Liver (tissue), 3 donors: ENCODE results near the gene GPR173.
A peak's percentile ranks its signal among the peaks of the same experiment; 100 is the strongest.

Source experiments
- HNF4A ChIP-seq, 2 donors: conservative IDR thresholded peaks; 2 replicates each; pipeline ENCODE4 v1.6.1; 2016; ENCODE audit warnings: antibody characterized with exemption in 2 of 2, mild to moderate bottlenecking in 2 of 2
- RAD21 ChIP-seq, 2 donors: IDR thresholded peaks; 2 replicates each; pipeline ENCODE4 v1.6.1; 2016; ENCODE audit warnings: antibody characterized with exemption in 2 of 2, mild to moderate bottlenecking in 2 of 2
- YY1 ChIP-seq: IDR thresholded peaks from 2 replicates; pipeline ENCODE4 v1.6.1; 2016; ENCODE audit warnings: antibody characterized with exemption, mild to moderate bottlenecking
- TF ChIP-seq, protein P1 (sequence below): IDR thresholded peaks from 2 replicates; pipeline ENCODE4 v1.6.1; 2016; ENCODE audit warnings: antibody characterized with exemption
- TF ChIP-seq, protein P2 (sequence below): fragments of 150-350 bp; IDR thresholded peaks from 2 replicates; pipeline ENCODE4 v1.5.1; 2017; ENCODE audit warnings: improper control_type of control experiment, low read depth, low read length; ENCODE audit not compliant: missing input control
- TF ChIP-seq, protein P3 (sequence below): IDR thresholded peaks from 2 replicates; pipeline ENCODE4 v1.6.1; 2016; ENCODE audit warnings: antibody characterized with exemption
- TF ChIP-seq, protein P4 (sequence below): IDR thresholded peaks from 2 replicates; pipeline ENCODE4 v1.6.1; 2016; ENCODE audit warnings: antibody characterized with exemption, mild to moderate bottlenecking
- donor health status: healthy.
- donor health status: healthy.

DNA sequence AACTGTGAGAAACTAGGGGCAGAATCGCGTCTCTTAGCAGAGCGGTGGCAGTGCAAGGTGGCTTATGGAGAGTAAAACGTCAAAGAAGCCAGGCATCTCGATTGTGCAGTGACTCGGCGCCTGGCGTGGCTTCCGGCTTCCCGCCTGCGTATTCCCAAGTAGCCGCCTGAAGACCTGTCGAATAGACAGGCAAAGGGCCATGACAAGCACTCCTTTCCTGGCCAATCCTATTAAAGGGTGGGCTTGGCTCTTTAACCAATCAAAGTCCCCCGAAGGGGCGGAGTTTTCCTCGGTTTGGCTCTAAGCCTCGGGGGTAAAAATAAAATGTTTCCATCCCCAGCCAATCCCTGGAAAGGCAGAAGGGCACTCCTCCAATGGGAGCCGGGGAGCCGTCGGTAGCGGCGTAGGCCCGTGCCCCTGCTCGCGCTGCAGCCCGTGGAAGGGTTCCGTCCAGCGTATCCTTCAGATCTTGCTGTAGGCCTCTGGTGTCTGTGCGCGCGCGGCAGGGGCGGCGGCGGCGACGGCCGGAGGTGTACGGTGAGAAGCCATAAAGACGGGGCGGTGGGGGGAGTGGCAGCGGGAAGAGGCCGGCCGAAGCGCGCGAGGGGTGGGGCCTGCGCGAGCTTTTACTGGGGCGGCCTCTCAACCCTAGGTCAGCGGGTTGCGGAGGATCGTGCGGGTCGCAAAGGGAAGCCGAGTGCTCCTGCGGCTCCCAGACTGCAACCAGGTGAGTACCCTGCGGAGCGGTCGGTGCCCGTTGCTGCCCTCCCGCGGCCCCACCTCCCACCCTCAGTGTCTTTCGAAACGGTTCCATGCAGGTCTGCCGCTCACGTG is 45.4 kb downstream of the GPR173 start, which contains the start of gene KANTR:
- TF ChIP-seq, protein P1, sequence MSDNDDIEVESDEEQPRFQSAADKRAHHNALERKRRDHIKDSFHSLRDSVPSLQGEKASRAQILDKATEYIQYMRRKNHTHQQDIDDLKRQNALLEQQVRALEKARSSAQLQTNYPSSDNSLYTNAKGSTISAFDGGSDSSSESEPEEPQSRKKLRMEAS = no peak
- TF ChIP-seq, protein P2, sequence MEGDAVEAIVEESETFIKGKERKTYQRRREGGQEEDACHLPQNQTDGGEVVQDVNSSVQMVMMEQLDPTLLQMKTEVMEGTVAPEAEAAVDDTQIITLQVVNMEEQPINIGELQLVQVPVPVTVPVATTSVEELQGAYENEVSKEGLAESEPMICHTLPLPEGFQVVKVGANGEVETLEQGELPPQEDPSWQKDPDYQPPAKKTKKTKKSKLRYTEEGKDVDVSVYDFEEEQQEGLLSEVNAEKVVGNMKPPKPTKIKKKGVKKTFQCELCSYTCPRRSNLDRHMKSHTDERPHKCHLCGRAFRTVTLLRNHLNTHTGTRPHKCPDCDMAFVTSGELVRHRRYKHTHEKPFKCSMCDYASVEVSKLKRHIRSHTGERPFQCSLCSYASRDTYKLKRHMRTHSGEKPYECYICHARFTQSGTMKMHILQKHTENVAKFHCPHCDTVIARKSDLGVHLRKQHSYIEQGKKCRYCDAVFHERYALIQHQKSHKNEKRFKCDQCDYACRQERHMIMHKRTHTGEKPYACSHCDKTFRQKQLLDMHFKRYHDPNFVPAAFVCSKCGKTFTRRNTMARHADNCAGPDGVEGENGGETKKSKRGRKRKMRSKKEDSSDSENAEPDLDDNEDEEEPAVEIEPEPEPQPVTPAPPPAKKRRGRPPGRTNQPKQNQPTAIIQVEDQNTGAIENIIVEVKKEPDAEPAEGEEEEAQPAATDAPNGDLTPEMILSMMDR = no peak
- TF ChIP-seq RAD21 (IDR thresholded peaks at IDR 0.05) = no peak
- TF ChIP-seq, protein P3, sequence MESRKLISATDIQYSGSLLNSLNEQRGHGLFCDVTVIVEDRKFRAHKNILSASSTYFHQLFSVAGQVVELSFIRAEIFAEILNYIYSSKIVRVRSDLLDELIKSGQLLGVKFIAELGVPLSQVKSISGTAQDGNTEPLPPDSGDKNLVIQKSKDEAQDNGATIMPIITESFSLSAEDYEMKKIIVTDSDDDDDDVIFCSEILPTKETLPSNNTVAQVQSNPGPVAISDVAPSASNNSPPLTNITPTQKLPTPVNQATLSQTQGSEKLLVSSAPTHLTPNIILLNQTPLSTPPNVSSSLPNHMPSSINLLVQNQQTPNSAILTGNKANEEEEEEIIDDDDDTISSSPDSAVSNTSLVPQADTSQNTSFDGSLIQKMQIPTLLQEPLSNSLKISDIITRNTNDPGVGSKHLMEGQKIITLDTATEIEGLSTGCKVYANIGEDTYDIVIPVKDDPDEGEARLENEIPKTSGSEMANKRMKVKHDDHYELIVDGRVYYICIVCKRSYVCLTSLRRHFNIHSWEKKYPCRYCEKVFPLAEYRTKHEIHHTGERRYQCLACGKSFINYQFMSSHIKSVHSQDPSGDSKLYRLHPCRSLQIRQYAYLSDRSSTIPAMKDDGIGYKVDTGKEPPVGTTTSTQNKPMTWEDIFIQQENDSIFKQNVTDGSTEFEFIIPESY = no peak
- TF ChIP-seq, protein P4, sequence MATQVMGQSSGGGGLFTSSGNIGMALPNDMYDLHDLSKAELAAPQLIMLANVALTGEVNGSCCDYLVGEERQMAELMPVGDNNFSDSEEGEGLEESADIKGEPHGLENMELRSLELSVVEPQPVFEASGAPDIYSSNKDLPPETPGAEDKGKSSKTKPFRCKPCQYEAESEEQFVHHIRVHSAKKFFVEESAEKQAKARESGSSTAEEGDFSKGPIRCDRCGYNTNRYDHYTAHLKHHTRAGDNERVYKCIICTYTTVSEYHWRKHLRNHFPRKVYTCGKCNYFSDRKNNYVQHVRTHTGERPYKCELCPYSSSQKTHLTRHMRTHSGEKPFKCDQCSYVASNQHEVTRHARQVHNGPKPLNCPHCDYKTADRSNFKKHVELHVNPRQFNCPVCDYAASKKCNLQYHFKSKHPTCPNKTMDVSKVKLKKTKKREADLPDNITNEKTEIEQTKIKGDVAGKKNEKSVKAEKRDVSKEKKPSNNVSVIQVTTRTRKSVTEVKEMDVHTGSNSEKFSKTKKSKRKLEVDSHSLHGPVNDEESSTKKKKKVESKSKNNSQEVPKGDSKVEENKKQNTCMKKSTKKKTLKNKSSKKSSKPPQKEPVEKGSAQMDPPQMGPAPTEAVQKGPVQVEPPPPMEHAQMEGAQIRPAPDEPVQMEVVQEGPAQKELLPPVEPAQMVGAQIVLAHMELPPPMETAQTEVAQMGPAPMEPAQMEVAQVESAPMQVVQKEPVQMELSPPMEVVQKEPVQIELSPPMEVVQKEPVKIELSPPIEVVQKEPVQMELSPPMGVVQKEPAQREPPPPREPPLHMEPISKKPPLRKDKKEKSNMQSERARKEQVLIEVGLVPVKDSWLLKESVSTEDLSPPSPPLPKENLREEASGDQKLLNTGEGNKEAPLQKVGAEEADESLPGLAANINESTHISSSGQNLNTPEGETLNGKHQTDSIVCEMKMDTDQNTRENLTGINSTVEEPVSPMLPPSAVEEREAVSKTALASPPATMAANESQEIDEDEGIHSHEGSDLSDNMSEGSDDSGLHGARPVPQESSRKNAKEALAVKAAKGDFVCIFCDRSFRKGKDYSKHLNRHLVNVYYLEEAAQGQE = no peak
- peak; percentile 71 for TF ChIP-seq YY1
- TF ChIP-seq HNF4A (conservative IDR thresholded peaks at IDR 0.05) = no peak
